ENCODE measurements around the gene USP30.
"Not testable (repeated sequence)": the region's sequence is repeated elsewhere in the genome, so short reads cannot be mapped to it uniquely, and the experiment has no call there.

The USP30 gene

GRCh38 chr12:109052097-109052413 is 321 bp upstream of the USP30 start:
- DNase-seq (ENCODE audit: low spot score) = no peak

GRCh38 chr12:109053382-109054123 is 1.2 kb downstream of the USP30 start:
- no peak for DNase-seq (ENCODE audit: low spot score)

GRCh38 chr12:109054124-109054513 is 1.7 kb downstream of the USP30 start:
- not testable (repeated sequence) for DNase-seq (ENCODE audit: low spot score)

- no peak for DNase-seq (ENCODE audit: low spot score)
These were observed 2.1 kb downstream of the USP30 start for GRCh38 chr12:109054520-109054919.

- DNase-seq (ENCODE audit: low spot score) = no peak
These were observed 4.5 kb downstream of the USP30 start for GRCh38 chr12:109056891-109057290.

GRCh38 chr12:109057376-109057775 is 5.0 kb downstream of the USP30 start:
- DNase-seq (ENCODE audit: low spot score) = no peak

GRCh38 chr12:109058773-109059172 is 6.4 kb downstream of the USP30 start:
- no peak for DNase-seq (ENCODE audit: low spot score)

- no peak for DNase-seq (ENCODE audit: low spot score)
These were observed 11.8 kb downstream of the USP30 start for GRCh38 chr12:109064143-109064542.

GRCh38 chr12:109065154-109065852 is 12.9 kb downstream of the USP30 start:
- no peak for DNase-seq (ENCODE audit: low spot score)

GRCh38 chr12:109065853-109066193 is 13.4 kb downstream of the USP30 start:
- DNase-seq (ENCODE audit: low spot score) = no peak

GRCh38 chr12:109069307-109070271 is 17.2 kb downstream of the USP30 start:
- peak; percentile 68 for DNase-seq (ENCODE audit: low spot score)

GRCh38 chr12:109074866-109075265 is 22.5 kb downstream of the USP30 start:
- DNase-seq (ENCODE audit: low spot score) = no peak

- no peak for DNase-seq (ENCODE audit: low spot score)
These were observed 30.4 kb downstream of the USP30 start for GRCh38 chr12:109082751-109083150.

- no peak for DNase-seq (ENCODE audit: low spot score)
These were observed 32.0 kb downstream of the USP30 start for GRCh38 chr12:109084425-109084824.

GRCh38 chr12:109085590-109085989 is 33.2 kb downstream of the USP30 start:
- no peak for DNase-seq (ENCODE audit: low spot score)

- DNase-seq (ENCODE audit: low spot score) = no peak
These were observed 34.9 kb downstream of the USP30 start for GRCh38 chr12:109087250-109087649.

GRCh38 chr12:109088818-109089217 is 36.4 kb downstream of the USP30 start:
- DNase-seq (ENCODE audit: low spot score) = no peak

- no peak for DNase-seq (ENCODE audit: low spot score)
These were observed 37.3 kb downstream of the USP30 start for GRCh38 chr12:109089683-109090082.

GRCh38 chr12:109092497-109093021 is 40.2 kb downstream of the USP30 start:
- no peak for DNase-seq (ENCODE audit: low spot score)

GRCh38 chr12:109093022-109093918 is 40.9 kb downstream of the USP30 start, which contains the start of gene ALKBH2:
TSS of gene ALKBH2 (minus strand) at chr12:109093472. CDS start at chr12:109092786, 686 bp downstream.
- peak; percentile 92 for DNase-seq (ENCODE audit: low spot score)

GRCh38 chr12:109097140-109097434 is 44.7 kb downstream of the USP30 start:
- no peak for DNase-seq (ENCODE audit: low spot score)
